GM12872 (cell line): ENCODE data around the gene PFN1.

Source experiments
- CTCF ChIP-seq: IDR thresholded peaks from 3 replicates; pipeline ENCODE4 v1.5.1; 2011; ENCODE audit warnings: low read depth, mild to moderate bottlenecking, low read length, moderate library complexity; ENCODE audit not compliant: insufficient read depth

The PFN1 gene

DNA sequence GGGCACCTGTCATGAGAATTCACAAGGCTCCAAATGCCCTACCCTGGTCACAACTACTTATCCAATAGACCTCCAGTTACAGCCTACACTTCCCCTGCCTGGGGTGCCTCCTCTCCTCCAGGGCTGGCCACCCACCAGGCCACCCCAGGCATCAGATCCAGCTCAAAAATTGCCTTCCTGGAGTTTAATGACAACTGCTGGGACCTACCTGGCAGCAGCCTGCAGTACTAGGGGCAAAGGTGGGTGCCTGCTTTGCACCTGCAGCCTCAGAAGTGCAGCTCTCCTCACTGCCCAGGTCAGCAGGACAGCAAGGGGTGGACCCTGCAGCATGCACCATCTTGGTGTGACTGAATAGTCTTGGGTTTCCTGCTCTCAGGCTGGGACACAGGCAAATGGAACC, 12.7 kb downstream of the PFN1 start:
- TF ChIP-seq CTCF, result no peak

GRCh38 chr17:4934173-4934979, 14.0 kb downstream of the PFN1 start:
- peak; percentile 30; the same call in 1 of the 3 replicates for TF ChIP-seq CTCF

- TF ChIP-seq CTCF, result no peak
Measured at GRCh38 chr17:4933646-4934045, 14.7 kb downstream of the PFN1 start.

GRCh38 chr17:4932756-4933155, 15.6 kb downstream of the PFN1 start:
- TF ChIP-seq CTCF, result no peak

GRCh38 chr17:4931963-4932362, 16.4 kb downstream of the PFN1 start, which contains the start of gene GP1BA:
Gene GP1BA (plus strand): TSS chr17:4932277. CDS start chr17:4932605, 328 bp downstream.
- no peak for TF ChIP-seq CTCF

DNA sequence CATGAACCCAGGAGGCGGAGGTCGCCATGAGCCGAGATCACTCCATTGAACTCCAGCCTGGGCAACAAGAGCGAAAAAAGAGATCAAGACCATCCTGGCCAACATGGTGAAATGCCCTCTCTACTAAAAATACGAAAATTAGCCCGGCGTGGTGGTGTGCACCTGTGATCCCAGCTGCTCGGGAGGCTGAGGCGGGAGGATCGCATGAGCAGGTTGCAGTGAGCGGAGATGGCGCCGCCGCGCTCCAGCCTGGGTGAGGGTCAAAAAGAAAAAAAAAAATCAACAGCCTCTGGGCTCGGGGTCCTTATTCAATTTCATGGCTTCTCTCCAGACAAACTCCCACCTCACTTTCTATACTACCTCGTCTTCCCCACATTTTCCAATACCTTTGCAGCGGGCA, 19.4 kb downstream of the PFN1 start:
- TF ChIP-seq CTCF, result no peak

DNA sequence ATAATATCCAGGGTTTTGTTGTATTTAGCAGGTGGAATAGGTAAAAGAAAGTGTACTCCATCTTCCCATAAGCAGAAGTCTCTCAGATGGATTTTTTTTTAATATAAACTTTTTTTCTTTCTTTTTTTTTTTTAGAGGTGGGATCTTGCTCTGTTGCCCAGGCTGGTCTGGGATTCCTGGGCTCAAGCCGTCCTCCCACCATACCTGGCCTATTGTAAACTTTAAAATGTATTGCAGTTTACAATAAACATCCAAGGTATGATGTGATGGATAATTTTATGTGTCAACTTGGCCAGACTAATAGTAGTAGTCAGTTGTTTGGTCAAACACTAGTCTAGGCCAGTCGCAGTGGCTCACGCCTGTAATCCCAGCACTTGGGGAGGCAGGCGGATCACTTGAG, 27.0 kb downstream of the PFN1 start:
- no peak for TF ChIP-seq CTCF
